Neural cell (in vitro differentiated cells): Measurements from ENCODE around the gene APMAP. TPM values are rescaled to one million over a fixed set of nuclear protein-coding genes. Genes with fewer than 3 reads are reported as not detected.

ENCODE experiments used
- H2AFZ ChIP-seq: fragments of 200-600, 300-800 bp; sonication (generic), shearing (Covaris generic); 2 replicates; pipeline ENCODE4 v1.6.0; 2014; ENCODE audit warnings: low read depth, mild to moderate bottlenecking, antibody characterized with exemption, low read length, moderate library complexity
- H3F3A ChIP-seq: fragments of 200-600 bp; shearing (Covaris generic); 2 replicates; pipeline ENCODE4 v1.6.1; 2016; ENCODE audit warnings: mild to moderate bottlenecking, moderate library complexity, mixed read lengths, antibody characterized with exemption, low read length; ENCODE audit not compliant: insufficient read depth, poor library complexity, severe bottlenecking
- H3K27ac ChIP-seq: fragments of 200-600, 300-800 bp; sonication (generic), shearing (Covaris generic); 2 replicates; pipeline ENCODE4 v1.5.1; 2014; ENCODE audit warnings: mild to moderate bottlenecking, low read length, moderate library complexity
- H3K27me3 ChIP-seq: fragments of 300-800, 200-600 bp; sonication (generic), shearing (Covaris generic); 2 replicates; pipeline ENCODE4 v1.6.0; 2014; ENCODE audit warnings: mild to moderate bottlenecking, low read depth, low read length, moderate library complexity; ENCODE audit not compliant: insufficient read depth
- H3K36me3 ChIP-seq: fragments of 300-800, 200-600 bp; sonication (generic), shearing (Covaris generic); 2 replicates; pipeline ENCODE4 v1.5.1; 2014; ENCODE audit warnings: mild to moderate bottlenecking, antibody characterized with exemption, low read length, moderate library complexity; ENCODE audit not compliant: insufficient read depth
- H3K4me2 ChIP-seq: fragments of 300-800, 200-600 bp; sonication (generic), shearing (Covaris generic); 2 replicates; pipeline ENCODE4 v1.6.0; 2014; ENCODE audit warnings: mild to moderate bottlenecking, low read length
- H3K4me3 ChIP-seq: fragments of 300-800, 200-600 bp; sonication (generic), shearing (Covaris generic); 2 replicates; pipeline ENCODE4 v1.5.1; 2014; ENCODE audit warnings: mild to moderate bottlenecking, low read length, moderate library complexity
- H3K79me2 ChIP-seq: fragments of 200-600 bp; shearing (Covaris generic); replicated peaks from 2 replicates; pipeline ENCODE4 v1.6.0; 2014; ENCODE audit warnings: mild to moderate bottlenecking, low read length, moderate library complexity; ENCODE audit not compliant: insufficient read depth
- H3K9ac ChIP-seq: fragments of 300-800, 200-600 bp; sonication (generic), shearing (Covaris generic); 2 replicates; pipeline ENCODE4 v1.6.1; 2016; ENCODE audit warnings: mild to moderate bottlenecking, low read length, mixed read lengths
- H3K9me2 ChIP-seq: fragments of 200-600 bp; shearing (Covaris generic); 2 replicates; pipeline ENCODE4 v1.6.1; 2016; ENCODE audit warnings: mild to moderate bottlenecking, low read length, mixed read lengths; ENCODE audit not compliant: insufficient read depth
- H3K9me3 ChIP-seq: fragments of 200-600, 300-800 bp; sonication (generic), shearing (Covaris generic); 2 replicates; pipeline ENCODE4 v1.6.1; 2016; ENCODE audit warnings: mild to moderate bottlenecking, mixed run types, low read length, moderate library complexity, mixed read lengths
- H4K20me1 ChIP-seq: fragments of 200-600 bp; shearing (Covaris generic); 2 replicates; pipeline ENCODE4 v1.6.1; 2016; ENCODE audit warnings: mild to moderate bottlenecking, mixed run types; ENCODE audit not compliant: insufficient read depth
- EP300 ChIP-seq: fragments of 450-650 bp; conservative IDR thresholded peaks from 2 replicates; pipeline ENCODE4 v1.6.1; 2014; ENCODE audit warnings: antibody characterized with exemption, mild to moderate bottlenecking, moderate library complexity; ENCODE audit not compliant: poor library complexity, severe bottlenecking
- EZH2 ChIP-seq: fragments of 200-600, 300-800 bp; shearing (Covaris generic), sonication (generic); IDR thresholded peaks from 2 replicates; pipeline ENCODE4 v1.6.1; 2014; ENCODE audit warnings: antibody characterized with exemption, low read length, borderline replicate concordance, mild to moderate bottlenecking; ENCODE audit not compliant: insufficient read depth, poor library complexity, severe bottlenecking
- MXI1 ChIP-seq: fragments of 450-650 bp; conservative IDR thresholded peaks from 2 replicates; pipeline ENCODE4 v1.6.1; 2014; ENCODE audit warnings: antibody characterized with exemption, mild to moderate bottlenecking; ENCODE audit not compliant: poor library complexity, severe bottlenecking
- POLR2AphosphoS5 ChIP-seq: IDR thresholded peaks from 2 replicates; pipeline ENCODE4 v1.6.1; 2012
- RAD21 ChIP-seq: fragments of 450-650 bp; conservative IDR thresholded peaks from 2 replicates; pipeline ENCODE4 v1.6.1; 2014; ENCODE audit warnings: antibody characterized with exemption, mild to moderate bottlenecking, moderate library complexity
- SMC3 ChIP-seq: fragments of 450-650 bp; conservative IDR thresholded peaks from 2 replicates; pipeline ENCODE4 v1.6.1; 2014; ENCODE audit warnings: antibody characterized with exemption, mild to moderate bottlenecking, moderate library complexity; ENCODE audit not compliant: poor library complexity
- TAF1 ChIP-seq: IDR thresholded peaks from 2 replicates; pipeline ENCODE4 v1.6.1; 2012; ENCODE audit warnings: low read depth
- polyA plus RNA-seq: library from polyadenylated mRNA; depleted of rRNA; stranded (reverse); fragments of >200 nt; gene quantifications from 2 replicates; pipeline ENCODE4 v1.2.3, GENCODE V29; 2014
- TF ChIP-seq, protein P1 (sequence below): fragments of 450-650 bp; IDR thresholded peaks from 2 replicates; pipeline ENCODE4 v1.5.1; 2014; ENCODE audit warnings: antibody characterized with exemption, mild to moderate bottlenecking, moderate library complexity; ENCODE audit not compliant: poor library complexity, severe bottlenecking
- TF ChIP-seq, protein P2 (sequence below): IDR thresholded peaks from 2 replicates; pipeline ENCODE4 v1.6.1; 2012; ENCODE audit warnings: borderline replicate concordance

The APMAP gene
- polyA plus RNA-seq, 1 donor from 2014 or later: 140 TPM

DNA sequence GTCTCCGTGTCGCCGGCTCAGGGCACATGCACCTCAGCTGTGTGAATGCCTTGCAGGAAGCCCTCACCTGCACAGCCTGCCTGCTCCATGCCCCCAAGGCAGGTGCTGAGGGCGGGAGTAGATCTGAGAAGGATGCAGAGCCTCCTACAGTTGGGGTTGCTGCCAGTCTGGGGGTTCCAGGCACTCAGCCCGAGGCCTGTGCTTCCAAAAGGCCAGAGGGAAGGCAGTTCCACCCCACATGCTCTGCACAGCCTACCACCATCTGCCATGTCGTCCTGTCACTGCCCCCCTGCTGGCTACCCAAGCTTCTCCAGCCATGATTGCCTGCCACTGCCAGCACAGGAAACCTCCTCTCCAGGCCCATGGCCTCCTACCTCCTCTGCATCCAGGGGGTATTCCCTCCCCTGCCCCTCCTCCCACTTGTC, 46.1 kb upstream of the APMAP start:
- Histone ChIP-seq H3K27ac (no peak overlapping the region), H3K4me2 (no peak overlapping the region), H4K20me1 (no peaks in the 10 kb centered on the region), H2AFZ (no peak overlapping the region), H3K36me3 (no peaks in the 10 kb centered on the region), H3K9me3 (no peaks in the 10 kb centered on the region), H3F3A (no peaks in the 10 kb centered on the region), H3K27me3 (no peaks in the 10 kb centered on the region), H3K9me2 (no peaks in the 10 kb centered on the region), H3K79me2 (no peaks in the 10 kb centered on the region), H3K4me3 (no peak overlapping the region), H3K9ac (no peak overlapping the region)
- TF ChIP-seq, protein P1, sequence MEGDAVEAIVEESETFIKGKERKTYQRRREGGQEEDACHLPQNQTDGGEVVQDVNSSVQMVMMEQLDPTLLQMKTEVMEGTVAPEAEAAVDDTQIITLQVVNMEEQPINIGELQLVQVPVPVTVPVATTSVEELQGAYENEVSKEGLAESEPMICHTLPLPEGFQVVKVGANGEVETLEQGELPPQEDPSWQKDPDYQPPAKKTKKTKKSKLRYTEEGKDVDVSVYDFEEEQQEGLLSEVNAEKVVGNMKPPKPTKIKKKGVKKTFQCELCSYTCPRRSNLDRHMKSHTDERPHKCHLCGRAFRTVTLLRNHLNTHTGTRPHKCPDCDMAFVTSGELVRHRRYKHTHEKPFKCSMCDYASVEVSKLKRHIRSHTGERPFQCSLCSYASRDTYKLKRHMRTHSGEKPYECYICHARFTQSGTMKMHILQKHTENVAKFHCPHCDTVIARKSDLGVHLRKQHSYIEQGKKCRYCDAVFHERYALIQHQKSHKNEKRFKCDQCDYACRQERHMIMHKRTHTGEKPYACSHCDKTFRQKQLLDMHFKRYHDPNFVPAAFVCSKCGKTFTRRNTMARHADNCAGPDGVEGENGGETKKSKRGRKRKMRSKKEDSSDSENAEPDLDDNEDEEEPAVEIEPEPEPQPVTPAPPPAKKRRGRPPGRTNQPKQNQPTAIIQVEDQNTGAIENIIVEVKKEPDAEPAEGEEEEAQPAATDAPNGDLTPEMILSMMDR: no peak
- TF ChIP-seq TAF1: no peak
- TF ChIP-seq POLR2AphosphoS5: no peak
- TF ChIP-seq, protein P2, sequence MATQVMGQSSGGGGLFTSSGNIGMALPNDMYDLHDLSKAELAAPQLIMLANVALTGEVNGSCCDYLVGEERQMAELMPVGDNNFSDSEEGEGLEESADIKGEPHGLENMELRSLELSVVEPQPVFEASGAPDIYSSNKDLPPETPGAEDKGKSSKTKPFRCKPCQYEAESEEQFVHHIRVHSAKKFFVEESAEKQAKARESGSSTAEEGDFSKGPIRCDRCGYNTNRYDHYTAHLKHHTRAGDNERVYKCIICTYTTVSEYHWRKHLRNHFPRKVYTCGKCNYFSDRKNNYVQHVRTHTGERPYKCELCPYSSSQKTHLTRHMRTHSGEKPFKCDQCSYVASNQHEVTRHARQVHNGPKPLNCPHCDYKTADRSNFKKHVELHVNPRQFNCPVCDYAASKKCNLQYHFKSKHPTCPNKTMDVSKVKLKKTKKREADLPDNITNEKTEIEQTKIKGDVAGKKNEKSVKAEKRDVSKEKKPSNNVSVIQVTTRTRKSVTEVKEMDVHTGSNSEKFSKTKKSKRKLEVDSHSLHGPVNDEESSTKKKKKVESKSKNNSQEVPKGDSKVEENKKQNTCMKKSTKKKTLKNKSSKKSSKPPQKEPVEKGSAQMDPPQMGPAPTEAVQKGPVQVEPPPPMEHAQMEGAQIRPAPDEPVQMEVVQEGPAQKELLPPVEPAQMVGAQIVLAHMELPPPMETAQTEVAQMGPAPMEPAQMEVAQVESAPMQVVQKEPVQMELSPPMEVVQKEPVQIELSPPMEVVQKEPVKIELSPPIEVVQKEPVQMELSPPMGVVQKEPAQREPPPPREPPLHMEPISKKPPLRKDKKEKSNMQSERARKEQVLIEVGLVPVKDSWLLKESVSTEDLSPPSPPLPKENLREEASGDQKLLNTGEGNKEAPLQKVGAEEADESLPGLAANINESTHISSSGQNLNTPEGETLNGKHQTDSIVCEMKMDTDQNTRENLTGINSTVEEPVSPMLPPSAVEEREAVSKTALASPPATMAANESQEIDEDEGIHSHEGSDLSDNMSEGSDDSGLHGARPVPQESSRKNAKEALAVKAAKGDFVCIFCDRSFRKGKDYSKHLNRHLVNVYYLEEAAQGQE: no peak
- TF ChIP-seq SMC3: no peak
- no peak for TF ChIP-seq EZH2
- TF ChIP-seq EP300: no peak
- TF ChIP-seq RAD21: no peak
- TF ChIP-seq MXI1: no peak

DNA sequence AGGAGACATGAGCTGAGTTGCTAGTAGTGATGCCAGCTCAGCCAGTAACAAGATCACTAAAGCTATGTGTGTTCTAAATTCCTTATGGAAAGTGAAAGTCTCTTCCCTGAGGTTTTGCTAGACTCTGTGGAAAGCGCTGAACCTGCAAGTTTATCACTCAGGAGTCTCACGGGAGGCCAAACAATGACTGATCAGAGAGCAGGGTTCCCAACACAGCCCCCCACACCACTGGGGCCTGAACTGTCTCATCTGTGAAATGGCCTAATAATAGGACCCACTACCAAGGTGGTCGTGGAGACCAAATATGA, 45.5 kb upstream of the APMAP start:
- Histone ChIP-seq H3K36me3 (no peaks in the 10 kb centered on the region), H3K27me3 (no peaks in the 10 kb centered on the region), H3K4me3 (no peak overlapping the region), H3K9ac (no peak overlapping the region), H2AFZ (no peak overlapping the region), H3K9me2 (no peaks in the 10 kb centered on the region), H3K9me3 (no peaks in the 10 kb centered on the region), H3K4me2 (no peak overlapping the region), H3K79me2 (no peaks in the 10 kb centered on the region), H3K27ac (no peak overlapping the region), H4K20me1 (no peaks in the 10 kb centered on the region), H3F3A (no peaks in the 10 kb centered on the region)
- TF ChIP-seq MXI1: no peak
- TF ChIP-seq POLR2AphosphoS5: no peak
- TF ChIP-seq, protein P2: no peak
- TF ChIP-seq, protein P1: no peak
- TF ChIP-seq SMC3: no peak
- TF ChIP-seq EP300: no peak
- no peak for TF ChIP-seq RAD21
- TF ChIP-seq EZH2: no peak
- TF ChIP-seq TAF1: no peak
